NCI-H146 treated with DMSO at 0.1 percent for 48 hours (cell line): ENCODE data around the gene C12orf60.
"Not testable (repeated sequence)": the region's sequence is repeated elsewhere in the genome, so short reads cannot be mapped to it uniquely, and the experiment has no call there.

Experiments
- DNase-seq: peaks from one replicate; lab custom pipeline; 2025; ENCODE audit not compliant: unreplicated experiment; lab: John Stamatoyannopoulos, UW

C12orf60 gene

GRCh38 chr12:14803011-14803829 lies at the start of gene C12orf60, which contains the start of gene WBP11:
Gene C12orf60 (plus strand): TSS chr12:14803670. CDS start chr12:14822936, 19,266 bp downstream.
Gene WBP11 (minus strand): TSS chr12:14803478. CDS start chr12:14801383, 2,095 bp downstream.
- peak; percentile 99 for DNase-seq

- DNase-seq, result no peak
Observed at GRCh38 chr12:14756334-14757143, 46.9 kb upstream of the C12orf60 start.

- DNase-seq, result not testable (repeated sequence)
Observed at GRCh38 chr12:14759711-14760280, 43.7 kb upstream of the C12orf60 start.

GRCh38 chr12:14765398-14765797 lies 38.1 kb upstream of the C12orf60 start:
- DNase-seq, result no peak

- not testable (repeated sequence) for DNase-seq
Observed at GRCh38 chr12:14766020-14766419, 37.5 kb upstream of the C12orf60 start.

GRCh38 chr12:14766649-14767215 lies 36.7 kb upstream of the C12orf60 start:
- DNase-seq, result no peak

GRCh38 chr12:14767617-14768016 lies 35.9 kb upstream of the C12orf60 start:
- DNase-seq, result no peak

- no peak for DNase-seq
Observed at GRCh38 chr12:14768823-14769405, 34.6 kb upstream of the C12orf60 start.

GRCh38 chr12:14769466-14769968 lies 34.0 kb upstream of the C12orf60 start:
- DNase-seq, result no peak

GRCh38 chr12:14769969-14770495 lies 33.4 kb upstream of the C12orf60 start:
- peak; percentile 87 for DNase-seq

GRCh38 chr12:14770496-14771461 lies 32.7 kb upstream of the C12orf60 start:
- peak; percentile 92 for DNase-seq

GRCh38 chr12:14771651-14772137 lies 31.8 kb upstream of the C12orf60 start:
- DNase-seq, result peak; percentile 57

- DNase-seq, result no peak
Observed at GRCh38 chr12:14772946-14773345, 30.5 kb upstream of the C12orf60 start.

GRCh38 chr12:14773685-14774073 lies 29.8 kb upstream of the C12orf60 start:
- DNase-seq, result no peak

GRCh38 chr12:14774074-14774905 lies 29.2 kb upstream of the C12orf60 start:
- no peak for DNase-seq

- DNase-seq, result no peak
Observed at GRCh38 chr12:14774906-14775635, 28.4 kb upstream of the C12orf60 start.

GRCh38 chr12:14775636-14775980 lies 27.9 kb upstream of the C12orf60 start:
- DNase-seq, result no peak
